GM19324 (cell line): Measurements from ENCODE around the gene ZNF638.

Experiments
- ATAC-seq: cut with Tn5 transposase; IDR thresholded peaks from one replicate; pipeline ENCODE4 v1.9.1; 2021; ENCODE audit warnings: mild to moderate bottlenecking, moderate library complexity; ENCODE audit not compliant: unreplicated experiment, low FRiP score

ZNF638 gene

GRCh38 chr2:71454221-71455010 lies 122.8 kb downstream of the ZNF638 start:
- ATAC-seq = no peak

- ATAC-seq = no peak
Measured at GRCh38 chr2:71455011-71455740, 123.6 kb downstream of the ZNF638 start.

DNA sequence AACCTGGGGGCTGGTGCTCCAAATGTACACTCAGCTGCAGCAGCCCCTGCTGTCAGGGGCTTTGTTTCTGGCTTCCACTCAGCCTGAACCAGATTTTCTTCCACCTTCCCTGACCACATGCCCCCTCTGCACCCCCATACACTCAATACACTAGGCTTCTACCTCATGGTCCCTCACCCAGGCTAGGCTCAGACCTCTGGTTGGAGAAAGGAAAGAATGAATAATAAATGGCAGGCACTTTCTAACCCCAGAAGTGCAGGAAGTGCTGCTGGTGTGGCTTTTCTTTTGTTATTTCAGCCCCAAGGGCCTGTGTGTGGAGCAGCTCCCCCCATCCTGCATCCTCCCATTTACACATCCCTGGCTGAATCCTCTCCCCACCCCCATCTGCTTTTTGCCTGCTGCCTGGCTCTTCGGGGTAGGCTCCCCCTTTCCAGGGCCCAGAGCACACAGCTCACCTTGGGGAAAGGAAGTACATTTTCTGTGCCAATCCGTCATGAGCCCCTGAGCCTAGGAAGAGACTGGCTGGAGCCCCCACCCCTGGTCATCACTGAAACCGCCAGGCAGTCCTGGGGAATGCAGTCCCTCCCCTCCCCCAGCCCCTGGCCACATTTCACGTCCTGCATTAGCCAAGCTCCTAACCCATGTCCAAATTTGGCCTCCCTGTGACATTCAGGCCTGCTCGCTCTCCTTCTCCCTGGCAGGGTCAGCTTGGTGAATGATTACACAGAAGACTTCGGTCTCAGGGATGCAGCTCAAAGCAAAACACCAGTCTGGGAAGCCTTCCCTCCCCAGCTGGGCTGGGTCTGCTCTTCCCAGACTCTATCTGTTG lies 124.4 kb downstream of the ZNF638 start:
- no peak for ATAC-seq

GRCh38 chr2:71456617-71457016 lies 125.0 kb downstream of the ZNF638 start:
- ATAC-seq = no peak

- ATAC-seq = no peak
Measured at GRCh38 chr2:71457123-71457915, 125.7 kb downstream of the ZNF638 start.

GRCh38 chr2:71457923-71458322 lies 126.3 kb downstream of the ZNF638 start:
- no peak for ATAC-seq

- no peak for ATAC-seq
Measured at GRCh38 chr2:71458413-71459083, 127.0 kb downstream of the ZNF638 start.

DNA sequence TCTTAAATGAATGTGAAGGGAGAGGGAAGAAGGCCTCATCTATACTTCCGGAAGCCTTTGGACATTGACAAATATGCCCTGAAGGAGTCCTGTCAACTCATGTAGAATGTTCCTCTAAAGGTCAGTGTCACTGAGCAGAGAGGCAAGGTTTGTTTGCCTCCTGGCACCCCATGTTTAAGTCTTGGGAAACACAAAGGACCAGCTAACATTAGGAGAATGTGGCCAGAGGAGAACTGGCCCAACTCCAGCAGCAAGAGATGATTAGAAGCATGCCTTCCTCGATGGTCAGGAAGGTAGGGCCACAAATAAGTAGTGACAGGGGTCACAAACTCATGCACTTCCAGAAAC lies 127.5 kb downstream of the ZNF638 start:
- no peak for ATAC-seq

GRCh38 chr2:71460056-71460455 lies 128.5 kb downstream of the ZNF638 start:
- no peak for ATAC-seq

- ATAC-seq = no peak
Measured at GRCh38 chr2:71460595-71461303, 129.2 kb downstream of the ZNF638 start.

DNA sequence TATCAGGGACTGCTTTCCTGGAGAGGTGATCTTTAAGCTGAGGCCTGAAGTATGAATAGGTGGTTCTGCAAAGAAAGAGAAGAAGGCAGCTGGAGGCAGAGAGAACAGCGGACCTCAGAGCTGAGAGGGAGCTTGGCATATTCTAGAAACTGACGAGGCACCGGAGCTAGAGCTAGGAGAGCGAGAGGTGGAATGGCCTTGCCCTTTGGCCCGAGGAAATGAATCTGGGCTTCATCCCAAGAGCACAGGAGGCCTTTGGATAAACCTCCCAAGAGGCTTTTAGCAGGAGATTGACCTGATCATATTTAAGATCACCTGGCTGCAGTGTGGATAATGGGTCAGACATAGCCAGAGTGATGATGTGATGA lies 129.7 kb downstream of the ZNF638 start:
- no peak for ATAC-seq

GRCh38 chr2:71462056-71462605 lies 130.5 kb downstream of the ZNF638 start:
- ATAC-seq = no peak

- ATAC-seq = no peak
Measured at GRCh38 chr2:71462641-71463341, 131.2 kb downstream of the ZNF638 start.

GRCh38 chr2:71463342-71463654 lies 131.7 kb downstream of the ZNF638 start:
- no peak for ATAC-seq

DNA sequence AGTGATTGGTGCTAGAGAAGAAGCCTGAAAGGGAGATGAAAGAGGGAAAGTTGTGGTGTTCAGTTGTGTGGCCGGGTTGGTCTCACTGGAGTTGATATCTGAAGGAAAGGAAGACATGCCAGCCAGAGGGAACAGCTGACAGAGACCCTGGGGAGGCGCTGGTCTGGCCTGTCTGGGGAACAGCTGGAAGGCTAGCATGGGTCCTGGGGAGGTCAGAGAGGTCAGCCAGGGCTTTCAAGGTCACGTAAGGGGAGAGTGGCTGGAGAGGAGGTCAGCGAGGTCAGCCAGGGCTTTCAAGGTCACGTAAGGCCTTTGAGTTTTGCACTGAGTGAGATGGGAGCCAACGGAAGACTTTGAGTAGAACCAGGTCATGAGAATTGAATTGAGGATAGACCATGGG lies 132.8 kb downstream of the ZNF638 start:
- no peak for ATAC-seq

DNA sequence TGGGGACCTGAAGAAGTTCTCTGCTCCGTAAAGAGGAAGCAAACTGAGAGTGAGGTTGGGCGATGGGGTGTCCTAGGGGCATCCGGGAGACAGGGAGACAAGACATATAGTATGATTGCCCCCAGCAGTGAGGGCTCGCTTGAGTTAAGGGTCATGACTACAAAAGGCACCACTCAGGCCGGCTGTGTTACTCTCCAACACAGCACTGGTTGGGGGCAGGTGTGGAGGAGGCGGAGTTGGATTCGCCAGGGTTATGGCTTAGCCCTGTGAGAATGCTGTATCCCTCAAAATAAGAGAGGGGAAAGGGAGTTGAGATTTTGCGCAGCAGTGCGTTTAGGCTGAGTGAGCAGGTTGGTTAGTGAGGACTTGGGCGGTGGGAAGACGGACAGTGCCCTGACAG lies 133.8 kb downstream of the ZNF638 start:
- no peak for ATAC-seq

- no peak for ATAC-seq
Measured at GRCh38 chr2:71465961-71466300, 134.3 kb downstream of the ZNF638 start.

DNA sequence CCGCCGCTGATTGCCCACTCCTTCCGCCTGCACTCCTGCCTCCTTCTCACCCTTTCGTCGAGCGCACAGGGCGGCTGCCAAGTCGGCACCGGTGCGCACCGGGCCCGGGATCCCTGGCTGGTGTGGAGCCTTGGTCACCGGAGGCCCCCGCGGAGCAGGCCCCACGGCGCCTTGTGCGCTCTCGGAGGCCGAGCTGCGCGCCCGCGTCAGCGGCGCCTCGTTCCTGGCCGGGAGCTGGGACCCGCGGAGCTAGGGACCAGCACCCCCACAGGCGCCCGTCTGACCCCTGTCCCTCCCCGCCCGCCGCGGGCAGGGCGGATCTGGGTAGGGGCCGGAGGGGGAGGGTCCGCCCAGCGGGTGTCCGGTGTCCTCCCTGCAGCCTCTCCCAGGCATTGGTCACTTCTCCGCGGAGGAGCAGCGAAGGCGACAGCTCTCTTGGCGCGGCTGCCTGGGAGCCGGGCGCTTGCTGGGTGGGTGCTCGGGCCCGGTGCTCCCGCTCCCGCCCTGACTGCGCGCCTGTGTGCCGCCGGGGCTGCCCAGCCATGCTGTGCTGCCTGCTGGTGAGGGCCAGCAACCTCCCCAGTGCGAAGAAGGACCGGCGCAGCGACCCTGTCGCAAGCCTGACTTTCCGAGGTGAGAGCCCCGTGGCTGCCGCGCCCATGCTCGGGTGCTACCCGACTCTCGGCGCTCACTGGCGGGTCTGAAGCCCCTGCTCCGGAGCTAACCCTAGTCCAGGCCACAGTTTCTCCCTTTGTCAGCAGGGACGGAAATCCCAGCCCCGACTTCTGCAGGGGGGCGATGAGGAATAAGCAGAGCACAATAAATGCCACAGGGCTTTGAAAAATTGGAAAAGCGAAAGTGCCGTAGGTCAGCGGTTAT lies 135.0 kb downstream of the ZNF638 start:
- no peak for ATAC-seq
